Panc1 (cell line): ENCODE results near the gene KIAA0408. TPM values are rescaled to one million over a fixed set of nuclear protein-coding genes. Genes with fewer than 3 reads are reported as not detected.

Experiments
- ATAC-seq: fragments of 200-7000 bp; cut with Tn5 transposase; 2 replicates; pipeline ENCODE4 v1.9.1; 2020; ENCODE audit warnings: mild to moderate bottlenecking, moderate library complexity
- BruUV-seq: library from RNA; stranded (reverse); fragments of 400-500 nt; replicated peaks from 2 replicates; lab custom pipeline; 2021; lab: Mats Ljungman, UMichigan
- CTCF ChIA-PET: fragments of 300-600 bp; sonication (Branson Sonifier 250); formaldehyde crosslinking; loops from one replicate; lab custom pipeline; 2022; ENCODE audit warnings: antibody characterized with exemption; lab: Charles Lee
- POLR2A ChIA-PET: fragments of 300-600 bp; sonication (Branson Sonifier 250); formaldehyde crosslinking; loops from one replicate; lab custom pipeline; 2022; ENCODE audit warnings: antibody characterized with exemption; lab: Charles Lee
- DNase-seq: peaks from one replicate; pipeline ENCODE4 v3.0.0-alpha.2; 2010; ENCODE audit warnings: low read depth, low spot score
- H3K27ac ChIP-seq: 2 replicates; pipeline ENCODE4 v1.5.1; 2011; ENCODE audit warnings: mild to moderate bottlenecking, low read length, inconsistent platforms
- H3K27me3 ChIP-seq: fragments of 200-500 bp; sonication (Bioruptor generic); 2 replicates; pipeline ENCODE4 v1.6.0; 2014; ENCODE audit warnings: low read length, inconsistent platforms; ENCODE audit not compliant: control insufficient read depth, insufficient read depth
- H3K36me3 ChIP-seq: fragments of 200-500 bp; sonication (Bioruptor generic); 2 replicates; pipeline ENCODE4 v1.5.1; 2014; ENCODE audit warnings: inconsistent platforms, mild to moderate bottlenecking, low read length, moderate library complexity; ENCODE audit not compliant: control insufficient read depth, insufficient read depth
- H3K4me1 ChIP-seq: 2 replicates; pipeline ENCODE4 v1.5.1; 2011; ENCODE audit warnings: inconsistent platforms, mild to moderate bottlenecking, low read length, moderate library complexity; ENCODE audit not compliant: control insufficient read depth, insufficient read depth
- H3K4me3 ChIP-seq, 2 experiments: 2 replicates each; pipeline ENCODE4 v1.5.1; 2011 to 2012; ENCODE audit warnings: low read depth in 2 of 2, low read length in 2 of 2, mild to moderate bottlenecking in 2 of 2, inconsistent platforms in 1 of 2, moderate library complexity in 1 of 2
- H3K9me3 ChIP-seq: fragments of 200-500 bp; sonication (Bioruptor generic); 2 replicates; pipeline ENCODE4 v1.5.1; 2014; ENCODE audit warnings: low read depth, mild to moderate bottlenecking, inconsistent platforms, low read length, moderate library complexity; ENCODE audit not compliant: control insufficient read depth, insufficient read depth
- POLR2AphosphoS5 ChIP-seq: IDR thresholded peaks from 2 replicates; pipeline ENCODE4 v1.6.1; 2012; ENCODE audit warnings: mild to moderate bottlenecking, low read depth, low read length, moderate library complexity
- SIN3A ChIP-seq: IDR thresholded peaks from 2 replicates; pipeline ENCODE4 v1.6.1; 2012; ENCODE audit warnings: low read depth, mild to moderate bottlenecking, low read length, moderate library complexity, borderline replicate concordance; ENCODE audit not compliant: insufficient read depth
- TCF7L2 ChIP-seq: IDR thresholded peaks from 2 replicates; pipeline ENCODE4 v1.6.1; 2011; ENCODE audit warnings: mild to moderate bottlenecking, low read depth, low read length, inconsistent platforms
- in situ Hi-C: cut with HindIII; loops from 2 replicates; pipeline ENCODE4 v1.10.0; 2016; ENCODE audit warnings: low sequenced_read_pairs, low pct_unique_long_range_greater_than_20kb
- intact Hi-C: fragments of 100-400 bp; cut with micrococcal nuclease; formaldehyde crosslinking; loops from one replicate; pipeline ENCODE4 v1.10.0; 2022; ENCODE audit not compliant: unreplicated experiment
- total RNA-seq: library from RNA; stranded (reverse); gene quantifications from one replicate; pipeline ENCODE4 v1.2.1, GENCODE V29; 2021; ENCODE audit not compliant: unreplicated experiment
- TF ChIP-seq, protein P1 (sequence below): fragments of 450-650 bp; IDR thresholded peaks from 2 replicates; pipeline ENCODE4 v1.5.1; 2017; ENCODE audit warnings: mild to moderate bottlenecking
- TF ChIP-seq, protein P2 (sequence below), 2 experiments: IDR thresholded peaks; 2 replicates each; pipeline ENCODE4 v1.6.1; 2011 to 2012; ENCODE audit warnings: low read depth in 2 of 2, control low read depth in 1 of 2, low read length in 1 of 2, mild to moderate bottlenecking in 1 of 2, moderate library complexity in 1 of 2; ENCODE audit not compliant: insufficient read depth in 1 of 2

Gene KIAA0408
- total RNA-seq, 1 experiment from 2014 or later: 0.90 TPM

DNA sequence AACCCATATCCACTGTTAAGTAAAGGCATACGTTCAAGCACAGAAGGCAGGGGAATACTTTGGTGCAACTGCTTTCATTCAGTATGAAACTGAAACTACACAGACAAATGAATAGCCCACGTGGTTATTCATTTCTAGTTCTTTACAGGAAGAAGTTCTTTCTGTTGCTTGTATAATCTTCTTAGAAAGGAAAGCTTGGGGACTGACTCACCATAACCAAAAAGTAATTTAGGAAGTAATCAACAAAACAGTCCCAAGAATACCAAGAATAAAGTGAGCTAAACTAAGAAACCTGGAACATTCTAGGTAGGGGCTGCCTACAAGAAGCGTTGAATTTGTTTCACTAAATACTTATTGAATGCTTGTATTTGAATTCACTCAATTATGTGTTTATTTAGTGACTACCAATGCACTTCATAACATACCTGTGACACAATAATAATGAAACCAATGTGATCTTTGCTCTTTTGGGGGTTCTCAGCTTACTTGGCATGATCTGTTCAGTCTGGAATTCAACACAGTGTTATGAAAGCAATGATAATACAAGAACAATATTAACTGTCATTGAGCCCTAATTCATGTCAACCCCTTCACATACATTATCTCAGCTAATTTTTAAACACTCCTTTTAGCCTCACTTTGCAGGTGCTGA, 25.1 kb upstream of the KIAA0408 start:
- no peak overlapping the region for H3K4me3 ChIP-seq
- H3K36me3 ChIP-seq: no peaks in the 10 kb centered on the region
- in situ Hi-C loops (no loop called here), intact Hi-C loops (no loop called here)
- no peaks in the 10 kb centered on the region for H3K27me3 ChIP-seq
- no peaks in the 10 kb centered on the region for H3K9me3 ChIP-seq
- TF ChIP-seq, protein P1, sequence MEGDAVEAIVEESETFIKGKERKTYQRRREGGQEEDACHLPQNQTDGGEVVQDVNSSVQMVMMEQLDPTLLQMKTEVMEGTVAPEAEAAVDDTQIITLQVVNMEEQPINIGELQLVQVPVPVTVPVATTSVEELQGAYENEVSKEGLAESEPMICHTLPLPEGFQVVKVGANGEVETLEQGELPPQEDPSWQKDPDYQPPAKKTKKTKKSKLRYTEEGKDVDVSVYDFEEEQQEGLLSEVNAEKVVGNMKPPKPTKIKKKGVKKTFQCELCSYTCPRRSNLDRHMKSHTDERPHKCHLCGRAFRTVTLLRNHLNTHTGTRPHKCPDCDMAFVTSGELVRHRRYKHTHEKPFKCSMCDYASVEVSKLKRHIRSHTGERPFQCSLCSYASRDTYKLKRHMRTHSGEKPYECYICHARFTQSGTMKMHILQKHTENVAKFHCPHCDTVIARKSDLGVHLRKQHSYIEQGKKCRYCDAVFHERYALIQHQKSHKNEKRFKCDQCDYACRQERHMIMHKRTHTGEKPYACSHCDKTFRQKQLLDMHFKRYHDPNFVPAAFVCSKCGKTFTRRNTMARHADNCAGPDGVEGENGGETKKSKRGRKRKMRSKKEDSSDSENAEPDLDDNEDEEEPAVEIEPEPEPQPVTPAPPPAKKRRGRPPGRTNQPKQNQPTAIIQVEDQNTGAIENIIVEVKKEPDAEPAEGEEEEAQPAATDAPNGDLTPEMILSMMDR: no peak
- no peak for TF ChIP-seq POLR2AphosphoS5
- TF ChIP-seq TCF7L2: no peak
- TF ChIP-seq, protein P2, sequence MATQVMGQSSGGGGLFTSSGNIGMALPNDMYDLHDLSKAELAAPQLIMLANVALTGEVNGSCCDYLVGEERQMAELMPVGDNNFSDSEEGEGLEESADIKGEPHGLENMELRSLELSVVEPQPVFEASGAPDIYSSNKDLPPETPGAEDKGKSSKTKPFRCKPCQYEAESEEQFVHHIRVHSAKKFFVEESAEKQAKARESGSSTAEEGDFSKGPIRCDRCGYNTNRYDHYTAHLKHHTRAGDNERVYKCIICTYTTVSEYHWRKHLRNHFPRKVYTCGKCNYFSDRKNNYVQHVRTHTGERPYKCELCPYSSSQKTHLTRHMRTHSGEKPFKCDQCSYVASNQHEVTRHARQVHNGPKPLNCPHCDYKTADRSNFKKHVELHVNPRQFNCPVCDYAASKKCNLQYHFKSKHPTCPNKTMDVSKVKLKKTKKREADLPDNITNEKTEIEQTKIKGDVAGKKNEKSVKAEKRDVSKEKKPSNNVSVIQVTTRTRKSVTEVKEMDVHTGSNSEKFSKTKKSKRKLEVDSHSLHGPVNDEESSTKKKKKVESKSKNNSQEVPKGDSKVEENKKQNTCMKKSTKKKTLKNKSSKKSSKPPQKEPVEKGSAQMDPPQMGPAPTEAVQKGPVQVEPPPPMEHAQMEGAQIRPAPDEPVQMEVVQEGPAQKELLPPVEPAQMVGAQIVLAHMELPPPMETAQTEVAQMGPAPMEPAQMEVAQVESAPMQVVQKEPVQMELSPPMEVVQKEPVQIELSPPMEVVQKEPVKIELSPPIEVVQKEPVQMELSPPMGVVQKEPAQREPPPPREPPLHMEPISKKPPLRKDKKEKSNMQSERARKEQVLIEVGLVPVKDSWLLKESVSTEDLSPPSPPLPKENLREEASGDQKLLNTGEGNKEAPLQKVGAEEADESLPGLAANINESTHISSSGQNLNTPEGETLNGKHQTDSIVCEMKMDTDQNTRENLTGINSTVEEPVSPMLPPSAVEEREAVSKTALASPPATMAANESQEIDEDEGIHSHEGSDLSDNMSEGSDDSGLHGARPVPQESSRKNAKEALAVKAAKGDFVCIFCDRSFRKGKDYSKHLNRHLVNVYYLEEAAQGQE (IDR thresholded peaks at IDR 0.05; ENCODE audit: insufficient read depth in 1 of 2, low read depth in 2 of 2, low read length in 1 of 2): no peak
- no peak for TF ChIP-seq SIN3A
- CTCF ChIA-PET: no interaction called here
- POLR2A ChIA-PET: interaction anchor here (0.5 kb wide), 1 partner anchor 1299 kb away, joined by 4 read pairs; no protein-coding TSS in a partner anchor
- H3K27ac ChIP-seq: no peak overlapping the region
- ATAC-seq (no peak), DNase-seq (peak; percentile 24)
- peaks cover 10% of the 10 kb centered on the region; the same call in 1 of the 2 replicates for H3K4me1 ChIP-seq
- BruUV-seq: no TSS peak

DNA sequence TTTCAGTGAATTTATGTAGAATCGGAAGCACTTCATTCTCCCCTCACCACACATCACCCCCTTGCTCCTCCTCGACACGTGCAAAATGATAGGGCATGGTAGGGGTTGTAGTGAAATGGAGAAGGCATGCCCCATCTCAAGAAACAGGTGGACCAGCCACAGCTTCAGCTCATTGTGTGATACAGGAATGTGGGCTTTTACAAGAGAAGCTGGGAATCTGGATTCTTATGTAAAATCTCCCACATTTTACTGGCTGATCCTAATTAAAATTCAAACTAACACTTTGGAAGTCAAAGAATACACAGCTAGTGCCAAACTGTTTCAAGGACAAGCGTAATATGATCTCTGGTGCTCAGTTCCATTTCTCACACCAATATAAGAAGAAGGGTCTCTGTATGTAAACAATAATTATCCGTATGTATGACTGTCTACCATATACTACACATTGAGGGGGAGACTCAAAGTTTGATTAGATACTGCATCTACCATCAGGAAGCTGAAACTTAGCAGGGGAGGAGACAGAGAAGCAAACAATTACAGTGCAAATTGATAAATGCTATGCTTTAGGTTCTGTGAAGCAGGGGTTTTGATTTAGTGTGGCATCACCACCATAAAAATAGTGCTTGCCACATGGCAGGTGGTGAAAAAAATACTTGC, 24.3 kb upstream of the KIAA0408 start:
- DNase-seq: no peak
- no TSS peak for BruUV-seq
- intact Hi-C loops: no loop called here
- H3K27me3 ChIP-seq: no peaks in the 10 kb centered on the region
- no peaks in the 10 kb centered on the region for H3K9me3 ChIP-seq
- H3K4me3 ChIP-seq: no peak overlapping the region
- POLR2A ChIA-PET: no interaction called here
- ATAC-seq: no peak
- peaks cover 10% of the 10 kb centered on the region; the same call in 1 of the 2 replicates for H3K4me1 ChIP-seq
- TF ChIP-seq POLR2AphosphoS5: no peak
- TF ChIP-seq TCF7L2: no peak
- TF ChIP-seq, protein P1: no peak
- TF ChIP-seq, protein P2 (IDR thresholded peaks at IDR 0.05; ENCODE audit: insufficient read depth in 1 of 2, low read depth in 2 of 2, low read length in 1 of 2): no peak
- no peak for TF ChIP-seq SIN3A
- in situ Hi-C loops: no loop called here
- H3K36me3 ChIP-seq: no peaks in the 10 kb centered on the region
- CTCF ChIA-PET: no interaction called here
- H3K27ac ChIP-seq: no peak overlapping the region
